Body of pancreas (tissue), 4 donors: Measurements from ENCODE around the gene C6orf136.

Experiments
- CTCF ChIP-seq, 7 experiments: fragments of 450-650 bp in 4 of 7; fragments of 200-600 bp in 3 of 7; sonication (generic) in 3 of 7; IDR thresholded peaks; one replicate each; pipeline ENCODE4 v1.5.1; 2016 to 2019; ENCODE audit warnings: antibody characterized with exemption in 7 of 7
- POLR2A ChIP-seq, 3 donors: fragments of 450-650 bp; IDR thresholded peaks; one replicate each; pipeline ENCODE4 v1.6.1; 2016; ENCODE audit warnings: antibody characterized with exemption in 3 of 3, mild to moderate bottlenecking in 2 of 3

GRCh38 chr6:30600451-30600961 lies 46.4 kb upstream of the C6orf136 start:
- TF ChIP-seq CTCF (IDR thresholded peaks at IDR 0.05) (no peak), POLR2A (IDR thresholded peaks at IDR 0.05) (peak in 1 of 3 donors; percentile 10)
